SU-DHL-6 (cell line): Measurements from ENCODE around the gene GPR161.

Source experiments
- CTCF ChIP-seq: fragments of 200-600 bp; sonication (generic); IDR thresholded peaks from one replicate; pipeline ENCODE4 v1.5.1; 2017; ENCODE audit warnings: antibody characterized with exemption, mild to moderate bottlenecking, low read length, moderate library complexity; ENCODE audit not compliant: insufficient read depth, poor library complexity, severe bottlenecking
- EZH2phosphoT487 ChIP-seq: fragments of 200-600 bp; sonication (generic), shearing (Covaris generic); conservative IDR thresholded peaks from 2 replicates; pipeline ENCODE4 v1.6.1; 2018; ENCODE audit warnings: mild to moderate bottlenecking, antibody characterized with exemption, low read length, moderate library complexity, mixed read lengths

DNA sequence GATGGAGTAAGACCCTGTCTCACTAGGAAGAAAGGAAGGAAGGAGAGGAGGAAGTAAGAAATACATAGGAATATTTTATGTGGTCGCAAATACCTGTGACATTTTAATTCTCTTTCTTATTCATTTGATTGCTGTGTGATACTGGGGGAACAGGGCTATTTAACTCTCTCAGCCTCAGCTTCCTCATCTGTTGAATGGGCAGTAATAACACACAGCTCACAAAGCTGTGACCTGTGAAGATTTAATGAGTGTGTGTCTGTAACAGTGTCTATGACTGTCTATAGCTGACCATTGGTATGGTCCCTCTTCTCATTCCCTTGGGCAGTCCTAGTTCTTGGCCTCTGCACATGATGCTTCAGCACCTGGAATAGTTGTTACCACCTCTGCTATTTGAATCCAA lies 13.6 kb upstream of the GPR161 start:
- no peak for TF ChIP-seq CTCF
- no peak for TF ChIP-seq EZH2phosphoT487
